Measurements from ENCODE around the gene F12.

- TF ChIP-seq PPARA (CRISPR knock-in tag; IDR thresholded peaks at IDR 0.05; ENCODE audit: borderline replicate concordance): no peak
- TF ChIP-seq TSHZ2 (CRISPR knock-in tag; IDR thresholded peaks at IDR 0.05): no peak
- no peak for TF ChIP-seq PATZ1 (CRISPR knock-in tag; IDR thresholded peaks at IDR 0.05; ENCODE audit: borderline replicate concordance)
- no peak for TF ChIP-seq ZFP30 (CRISPR knock-in tag; IDR thresholded peaks at IDR 0.05)
- TF ChIP-seq RARB (CRISPR knock-in tag; IDR thresholded peaks at IDR 0.05): no peak
- TF ChIP-seq ZFP3 (CRISPR knock-in tag; IDR thresholded peaks at IDR 0.05): no peak
- no peak for TF ChIP-seq ESRRG (CRISPR knock-in tag; IDR thresholded peaks at IDR 0.05)
- TF ChIP-seq CREB5 (CRISPR knock-in tag; IDR thresholded peaks at IDR 0.05; ENCODE audit: low read depth): no peak
- TF ChIP-seq ZNF8 (CRISPR knock-in tag; IDR thresholded peaks at IDR 0.05): no peak
- no peak for TF ChIP-seq CSDC2 (CRISPR knock-in tag; IDR thresholded peaks at IDR 0.05)
- no peak for TF ChIP-seq ZC3H10 (CRISPR knock-in tag; IDR thresholded peaks at IDR 0.05)
Measured at GRCh38 chr5:177382423-177383029, 26.8 kb downstream of the F12 start.

Measured in SK-N-SH treated with all-trans-retinoic acid at 6 μM for 48 hours (cell line).